ENCODE data around the gene ATP1B1.

- TF ChIP-seq POLR2A (IDR thresholded peaks at IDR 0.05), result no peak
- TF ChIP-seq, protein P1, sequence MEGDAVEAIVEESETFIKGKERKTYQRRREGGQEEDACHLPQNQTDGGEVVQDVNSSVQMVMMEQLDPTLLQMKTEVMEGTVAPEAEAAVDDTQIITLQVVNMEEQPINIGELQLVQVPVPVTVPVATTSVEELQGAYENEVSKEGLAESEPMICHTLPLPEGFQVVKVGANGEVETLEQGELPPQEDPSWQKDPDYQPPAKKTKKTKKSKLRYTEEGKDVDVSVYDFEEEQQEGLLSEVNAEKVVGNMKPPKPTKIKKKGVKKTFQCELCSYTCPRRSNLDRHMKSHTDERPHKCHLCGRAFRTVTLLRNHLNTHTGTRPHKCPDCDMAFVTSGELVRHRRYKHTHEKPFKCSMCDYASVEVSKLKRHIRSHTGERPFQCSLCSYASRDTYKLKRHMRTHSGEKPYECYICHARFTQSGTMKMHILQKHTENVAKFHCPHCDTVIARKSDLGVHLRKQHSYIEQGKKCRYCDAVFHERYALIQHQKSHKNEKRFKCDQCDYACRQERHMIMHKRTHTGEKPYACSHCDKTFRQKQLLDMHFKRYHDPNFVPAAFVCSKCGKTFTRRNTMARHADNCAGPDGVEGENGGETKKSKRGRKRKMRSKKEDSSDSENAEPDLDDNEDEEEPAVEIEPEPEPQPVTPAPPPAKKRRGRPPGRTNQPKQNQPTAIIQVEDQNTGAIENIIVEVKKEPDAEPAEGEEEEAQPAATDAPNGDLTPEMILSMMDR (IDR thresholded peaks at IDR 0.05), result no peak
Measured at GRCh38 chr1:169118227-169118626, 11.7 kb downstream of the ATP1B1 start.

Measured in body of pancreas (tissue), 4 donors.